ENCODE measurements around the gene IFT122.

- TF ChIP-seq POLR2AphosphoS5 (IDR thresholded peaks at IDR 0.05) (no peak), CTCF (IDR thresholded peaks at IDR 0.05) (no peak), POLR2A (IDR thresholded peaks at IDR 0.05) (no peak)
These were observed 124.0 kb downstream of the IFT122 start for GRCh38 chr3:129563850-129564535.
